NCI-H2196 treated with DMSO at 0.1 percent for 48 hours (cell line): ENCODE data around the gene ZNF547.
A peak's percentile ranks its signal among the peaks of the same experiment; 100 is the strongest.

Experiments used
- DNase-seq: peaks from one replicate; lab custom pipeline; 2025; ENCODE audit not compliant: unreplicated experiment; lab: John Stamatoyannopoulos, UW

Gene ZNF547

DNA sequence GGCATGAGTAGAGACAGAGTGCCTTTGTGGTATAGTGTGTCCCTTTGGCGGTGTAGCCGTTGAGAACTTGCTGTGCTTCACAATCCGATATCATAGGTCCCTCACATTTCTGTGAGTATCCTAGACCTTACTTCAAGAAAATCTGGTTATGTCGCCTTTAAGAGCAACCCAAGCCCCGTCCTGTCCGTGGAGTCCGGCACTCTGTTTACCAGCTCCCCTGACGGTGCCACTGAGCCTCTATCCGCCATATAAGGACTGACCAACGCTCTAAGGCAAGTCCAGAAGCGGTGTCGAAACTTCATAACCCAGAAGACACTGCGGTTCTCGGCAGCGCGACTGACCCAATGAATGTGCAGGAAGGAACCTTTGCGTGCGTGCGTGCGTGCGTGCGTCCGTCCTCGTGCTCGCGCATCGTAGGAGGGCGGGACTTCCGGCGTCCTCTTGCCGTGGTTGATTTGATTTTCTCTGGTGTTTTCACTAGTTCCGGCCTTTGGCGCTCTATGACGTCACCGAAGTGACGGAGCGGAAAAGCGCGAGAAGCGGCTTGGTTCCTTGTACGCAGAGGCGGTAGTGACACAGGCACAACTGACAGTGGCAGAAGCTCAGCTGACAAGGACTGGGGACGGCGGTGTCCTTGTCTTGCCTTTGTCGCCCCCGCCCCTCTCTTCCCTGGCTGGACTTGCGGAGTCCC, at the start of gene ZNF547, which contains the start of gene TRAPPC2B:
TSS of gene ZNF547 (plus strand) at position 555 of the 691 bp plus-strand sequence. CDS start 5,005 bp downstream, outside the sequence.
TSS of gene TRAPPC2B (plus strand) at position 555 of the 691 bp plus-strand sequence. CDS start 1,283 bp downstream, outside the sequence.
- DNase-seq = peak; percentile 97

DNA sequence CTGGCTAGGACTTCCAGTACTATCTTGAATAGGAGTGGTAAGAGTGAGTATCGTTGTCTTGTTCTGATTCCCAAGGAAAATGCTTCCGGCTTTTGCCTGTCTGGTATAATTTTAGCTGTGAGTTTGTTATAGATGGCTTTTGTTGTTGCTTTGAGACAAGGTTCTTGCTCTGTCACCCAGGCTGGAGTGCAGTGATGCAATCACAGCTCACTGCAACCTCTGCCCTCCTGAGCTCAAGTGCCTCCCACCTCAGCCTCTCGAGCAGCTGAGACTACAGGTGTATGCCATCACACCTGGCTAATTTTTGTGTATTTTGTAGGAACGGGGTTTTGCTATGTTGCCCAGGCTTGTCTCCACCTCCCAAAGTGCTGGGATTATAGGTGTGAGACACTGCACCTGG, 49.2 kb upstream of the ZNF547 start:
- DNase-seq = no peak

DNA sequence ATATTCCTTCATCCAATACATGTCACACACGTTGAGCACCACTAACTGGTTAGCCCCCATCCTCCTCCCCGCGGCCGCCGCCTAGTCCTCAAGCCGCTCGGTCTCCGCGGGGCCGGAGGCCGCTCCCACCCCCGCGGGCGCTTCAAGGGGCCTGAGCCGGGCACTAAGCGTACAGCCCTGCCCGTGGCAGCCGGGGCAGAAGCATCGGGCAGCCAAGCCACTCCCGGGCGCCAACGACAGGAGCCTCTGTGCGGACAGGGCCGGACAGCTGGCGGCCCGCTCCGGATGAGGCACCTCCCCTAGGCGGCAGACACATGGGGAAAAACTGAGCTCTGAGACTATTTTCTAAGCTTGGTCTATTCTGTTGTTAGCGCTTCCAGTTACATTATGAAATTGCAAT, 45.8 kb upstream of the ZNF547 start:
- DNase-seq = no peak

DNA sequence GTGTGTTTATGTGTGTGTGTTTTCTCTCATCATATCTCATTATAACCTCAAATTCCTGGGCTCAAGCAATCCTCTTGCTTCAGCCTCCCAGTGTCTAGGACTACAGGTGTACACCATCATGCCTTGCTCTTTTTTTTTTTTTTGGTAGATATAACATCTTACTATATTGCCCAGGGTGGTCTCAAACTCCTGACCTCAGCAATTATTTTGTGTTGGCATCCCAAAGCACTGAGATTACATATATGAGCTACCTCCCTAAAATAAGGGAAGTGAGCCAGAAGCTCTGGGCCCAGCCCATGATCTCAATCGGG, 43.5 kb upstream of the ZNF547 start:
- DNase-seq = no peak

GRCh38 chr19:57320180-57321084, 42.9 kb upstream of the ZNF547 start, which contains the start of gene ZNF543:
Gene ZNF543, plus strand, starts transcription at chr19:57320472. Its CDS starts 382 bp downstream, at chr19:57320854.
- peak; percentile 85 for DNase-seq

DNA sequence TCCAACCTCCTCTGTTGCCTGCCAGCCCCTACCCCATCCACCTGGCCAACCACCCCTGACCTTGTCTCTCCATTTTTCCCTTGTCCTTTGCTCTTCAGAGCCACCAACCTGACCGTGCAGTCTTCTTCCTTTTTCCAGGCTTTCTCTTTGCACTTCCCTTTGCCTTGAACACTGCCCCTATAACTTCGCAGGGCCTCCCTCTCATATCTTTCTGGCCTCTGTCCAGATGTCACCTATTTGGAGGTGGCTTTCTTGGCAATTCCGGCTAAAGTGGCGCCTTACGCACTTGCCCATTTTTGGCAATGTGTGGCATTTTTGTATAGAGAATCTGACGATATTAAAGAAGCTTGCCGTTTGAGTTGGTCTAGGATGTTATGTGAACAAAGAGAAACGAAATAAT, 42.2 kb upstream of the ZNF547 start:
- no peak for DNase-seq

DNA sequence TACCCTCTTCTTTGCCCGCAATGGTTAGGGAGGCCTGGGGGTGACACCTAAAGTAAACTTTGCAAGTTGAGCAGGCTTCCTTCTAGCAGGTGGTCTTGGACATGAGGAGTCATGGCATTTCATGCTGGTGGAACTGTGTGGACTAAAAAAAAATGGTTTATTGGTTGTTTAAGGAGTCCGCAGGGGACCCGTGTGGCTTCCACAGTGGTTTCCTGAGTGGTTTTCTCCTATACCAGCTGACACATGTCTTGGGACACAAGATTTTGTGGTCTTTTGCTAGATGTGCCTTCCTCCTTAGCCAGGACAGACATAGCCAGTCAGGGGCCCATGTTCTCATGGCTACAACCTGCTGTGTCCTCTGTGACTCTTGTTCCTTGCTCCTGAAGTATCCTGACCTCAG, 41.6 kb upstream of the ZNF547 start:
- no peak for DNase-seq

GRCh38 chr19:57324992-57325391, 38.4 kb upstream of the ZNF547 start:
- DNase-seq = no peak

DNA sequence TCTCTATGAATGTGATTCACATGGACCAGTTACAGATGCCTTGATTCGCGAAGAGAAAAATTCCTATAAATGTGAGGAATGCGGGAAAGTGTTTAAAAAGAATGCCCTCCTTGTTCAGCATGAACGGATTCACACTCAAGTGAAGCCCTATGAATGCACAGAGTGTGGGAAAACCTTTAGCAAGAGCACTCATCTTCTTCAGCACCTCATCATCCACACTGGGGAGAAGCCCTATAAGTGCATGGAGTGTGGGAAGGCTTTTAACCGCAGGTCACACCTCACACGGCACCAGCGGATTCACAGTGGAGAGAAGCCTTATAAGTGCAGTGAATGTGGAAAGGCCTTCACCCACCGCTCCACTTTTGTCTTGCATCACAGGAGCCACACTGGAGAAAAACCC, 35.4 kb upstream of the ZNF547 start:
- no peak for DNase-seq

DNA sequence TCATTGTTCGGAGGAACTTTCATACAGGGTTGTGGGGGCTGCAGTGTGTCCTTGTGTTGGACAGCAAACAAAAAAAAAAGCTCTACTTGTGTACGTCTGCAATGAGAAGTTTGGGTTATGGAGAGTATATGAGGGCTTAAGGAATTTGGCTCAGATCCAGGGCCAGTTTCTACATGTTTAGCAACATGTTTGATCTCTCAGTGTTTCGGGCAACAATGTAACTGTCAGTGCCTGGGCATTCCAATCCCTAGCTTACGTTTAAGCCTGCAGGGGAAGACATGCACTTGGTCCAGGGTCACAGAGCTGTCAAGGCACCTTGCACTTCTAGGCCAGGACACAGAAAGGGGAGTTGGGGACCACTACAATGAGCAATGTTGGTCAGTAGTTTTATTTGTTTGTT, 29.2 kb upstream of the ZNF547 start:
- no peak for DNase-seq

GRCh38 chr19:57338877-57339276, 24.5 kb upstream of the ZNF547 start:
- no peak for DNase-seq

DNA sequence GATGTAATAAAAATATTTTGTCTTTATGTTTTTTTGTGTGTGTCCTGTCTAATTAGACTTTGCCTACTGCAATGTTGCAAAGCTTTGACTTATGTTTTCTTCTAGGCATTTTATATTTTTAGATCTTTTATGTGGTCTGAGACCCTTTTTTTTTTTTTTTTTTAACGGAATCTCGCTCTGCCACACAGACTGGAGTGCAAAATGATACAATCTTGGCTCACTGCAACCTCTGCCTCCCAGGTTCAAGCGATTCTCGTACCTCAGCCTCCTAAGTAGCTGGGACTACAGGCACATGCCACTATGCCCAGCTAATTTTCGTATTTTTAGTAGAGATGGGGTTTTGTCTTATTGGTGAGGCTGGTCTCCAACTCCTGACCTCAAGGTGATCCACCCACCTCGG, 20.8 kb upstream of the ZNF547 start:
- DNase-seq = no peak

GRCh38 chr19:57348136-57348535, 15.2 kb upstream of the ZNF547 start:
- DNase-seq = no peak

- DNase-seq = peak; percentile 92
Observed at GRCh38 chr19:57350877-57351805, 12.2 kb upstream of the ZNF547 start, which contains the start of gene ZNF304. Gene ZNF304, plus strand, starts transcription at chr19:57351271. Its CDS starts 394 bp downstream, at chr19:57351665.

DNA sequence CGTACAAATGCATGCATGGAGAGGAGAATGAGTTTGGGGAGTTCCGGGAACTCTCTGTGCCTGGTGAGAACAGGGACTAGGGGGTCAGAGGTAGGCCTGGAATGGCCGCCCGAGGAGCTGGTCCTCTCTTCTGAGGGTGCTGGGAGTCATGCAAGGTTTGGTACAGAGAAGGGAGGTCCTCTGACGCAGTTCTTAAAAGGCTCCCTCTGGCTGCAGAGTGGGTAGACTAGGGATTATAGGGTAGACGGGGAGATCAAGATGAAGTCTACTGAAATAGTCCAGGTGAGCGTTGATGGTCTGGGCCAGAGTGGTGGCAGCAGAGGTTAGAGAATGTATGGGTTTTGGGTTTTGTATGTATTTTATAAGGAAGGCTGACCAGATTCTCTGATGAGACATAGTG, 11.5 kb upstream of the ZNF547 start:
- no peak for DNase-seq

DNA sequence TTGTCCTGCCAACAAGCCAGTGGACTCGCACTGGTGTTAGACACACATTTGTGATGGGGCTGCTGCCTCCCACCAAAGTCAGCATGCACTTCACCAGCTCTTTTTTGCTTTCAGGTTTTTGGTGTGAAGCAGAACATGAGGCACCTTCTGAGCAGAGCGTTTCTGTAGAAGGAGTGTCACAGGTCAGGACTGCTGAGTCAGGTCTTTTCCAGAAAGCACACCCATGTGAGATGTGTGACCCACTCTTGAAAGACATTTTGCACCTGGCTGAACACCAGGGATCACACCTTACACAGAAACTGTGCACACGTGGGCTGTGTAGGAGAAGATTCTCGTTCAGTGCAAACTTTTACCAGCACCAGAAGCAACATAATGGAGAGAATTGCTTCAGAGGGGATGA, 7.4 kb upstream of the ZNF547 start:
- DNase-seq = no peak

DNA sequence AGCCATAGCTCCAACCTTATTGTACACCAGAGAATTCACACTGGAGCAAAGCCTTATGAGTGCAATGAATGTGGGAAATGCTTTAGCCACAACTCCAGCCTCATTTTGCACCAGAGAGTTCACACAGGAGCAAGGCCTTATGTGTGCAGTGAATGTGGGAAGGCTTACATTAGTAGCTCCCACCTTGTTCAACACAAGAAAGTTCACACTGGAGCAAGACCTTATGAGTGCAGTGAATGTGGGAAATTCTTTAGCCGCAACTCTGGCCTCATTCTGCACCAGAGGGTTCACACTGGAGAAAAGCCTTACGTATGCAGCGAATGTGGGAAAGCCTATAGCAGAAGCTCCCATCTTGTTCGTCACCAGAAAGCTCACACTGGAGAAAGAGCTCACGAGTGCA, 5.9 kb upstream of the ZNF547 start:
- no peak for DNase-seq

- no peak for DNase-seq
Observed at GRCh38 chr19:57359300-57359699, 4.1 kb upstream of the ZNF547 start.

- no peak for DNase-seq
Observed at GRCh38 chr19:57362419-57362818, 932 bp upstream of the ZNF547 start.

DNA sequence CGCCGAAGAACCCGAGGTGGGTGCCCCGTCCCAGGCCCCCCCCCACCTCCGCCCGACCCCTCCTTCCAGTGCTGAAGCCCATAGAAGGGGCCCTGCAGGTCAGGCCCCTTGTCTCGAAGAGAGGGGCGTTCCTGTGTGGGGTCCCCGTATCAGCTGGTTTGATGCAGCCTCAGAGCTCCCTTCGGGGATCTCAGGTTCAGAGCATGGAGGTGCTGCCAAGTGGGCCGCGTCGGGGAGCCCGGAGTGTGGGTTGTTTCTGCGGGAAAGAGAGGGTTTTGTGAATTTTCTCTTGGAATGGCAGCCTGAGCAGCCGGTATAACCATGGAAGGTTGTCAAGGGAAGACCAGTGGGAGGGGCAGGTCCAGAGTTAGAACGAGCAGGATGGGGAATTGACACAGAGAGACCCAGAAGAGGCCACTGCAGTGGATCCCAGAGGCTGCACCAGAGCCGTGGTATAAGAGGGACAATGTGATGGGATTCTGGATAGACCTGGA, 384 bp downstream of the ZNF547 start:
- no peak for DNase-seq

DNA sequence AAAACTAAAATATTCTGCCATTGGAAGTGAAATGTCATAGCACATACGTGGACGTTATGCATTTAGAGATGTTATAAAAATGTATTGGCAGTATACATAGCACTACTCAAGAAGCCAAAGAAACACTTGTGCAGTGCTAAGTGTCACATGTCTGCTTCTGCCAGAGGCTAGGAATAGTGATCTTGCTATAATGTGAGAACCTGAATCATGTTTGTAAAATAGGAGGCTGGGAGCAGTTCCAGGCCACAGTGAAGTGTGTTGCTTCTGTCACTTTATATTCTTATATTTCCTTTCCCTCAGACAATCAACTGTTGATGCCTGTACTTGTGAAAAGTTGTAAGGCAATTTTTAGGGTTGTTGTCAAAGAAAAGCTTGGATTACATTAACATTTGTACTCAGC, 3.4 kb downstream of the ZNF547 start:
- DNase-seq = no peak
